Measurements from ENCODE around the gene ZDHHC19.
"Not testable (repeated sequence)": the region's sequence is repeated elsewhere in the genome, so short reads cannot be mapped to it uniquely, and the experiment has no call there.

DNA sequence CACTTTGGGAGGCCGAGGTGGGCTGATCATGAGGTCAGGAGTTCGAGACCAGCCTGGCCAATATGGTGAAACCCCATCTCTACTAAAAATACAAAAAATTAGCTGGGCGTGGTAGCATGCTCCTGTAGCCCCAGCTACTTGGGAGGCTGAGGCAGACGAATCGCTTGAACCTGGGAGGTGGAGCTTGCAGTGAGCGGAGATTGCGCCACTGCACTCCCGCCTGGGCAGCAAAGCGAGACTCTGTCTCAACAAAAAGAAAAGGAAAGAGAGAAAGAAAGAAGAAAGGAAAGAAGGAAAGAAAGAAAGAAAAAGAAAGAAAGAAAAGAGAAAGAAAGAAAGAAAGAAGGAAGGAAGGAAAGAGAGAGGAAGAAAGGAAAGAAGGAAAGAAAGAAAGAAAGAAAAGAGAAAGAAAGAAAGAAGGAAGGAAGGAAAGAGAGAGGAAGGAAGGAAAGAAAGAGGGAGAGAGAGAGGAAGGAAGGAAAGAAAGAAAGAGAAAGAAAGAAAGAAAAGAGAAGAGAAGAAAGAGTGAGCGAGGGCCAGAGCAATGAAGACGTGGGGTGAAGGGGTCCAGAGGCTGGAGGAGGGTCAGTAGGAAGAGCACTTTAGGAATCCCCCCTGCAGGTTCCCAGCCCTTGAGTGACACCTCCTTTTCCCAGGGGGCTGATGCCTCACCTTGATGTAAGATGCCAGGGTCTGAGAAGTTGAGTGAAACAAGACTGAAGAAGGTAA, 1.1 kb downstream of the ZDHHC19 start:
- TF ChIP-seq, protein P1, sequence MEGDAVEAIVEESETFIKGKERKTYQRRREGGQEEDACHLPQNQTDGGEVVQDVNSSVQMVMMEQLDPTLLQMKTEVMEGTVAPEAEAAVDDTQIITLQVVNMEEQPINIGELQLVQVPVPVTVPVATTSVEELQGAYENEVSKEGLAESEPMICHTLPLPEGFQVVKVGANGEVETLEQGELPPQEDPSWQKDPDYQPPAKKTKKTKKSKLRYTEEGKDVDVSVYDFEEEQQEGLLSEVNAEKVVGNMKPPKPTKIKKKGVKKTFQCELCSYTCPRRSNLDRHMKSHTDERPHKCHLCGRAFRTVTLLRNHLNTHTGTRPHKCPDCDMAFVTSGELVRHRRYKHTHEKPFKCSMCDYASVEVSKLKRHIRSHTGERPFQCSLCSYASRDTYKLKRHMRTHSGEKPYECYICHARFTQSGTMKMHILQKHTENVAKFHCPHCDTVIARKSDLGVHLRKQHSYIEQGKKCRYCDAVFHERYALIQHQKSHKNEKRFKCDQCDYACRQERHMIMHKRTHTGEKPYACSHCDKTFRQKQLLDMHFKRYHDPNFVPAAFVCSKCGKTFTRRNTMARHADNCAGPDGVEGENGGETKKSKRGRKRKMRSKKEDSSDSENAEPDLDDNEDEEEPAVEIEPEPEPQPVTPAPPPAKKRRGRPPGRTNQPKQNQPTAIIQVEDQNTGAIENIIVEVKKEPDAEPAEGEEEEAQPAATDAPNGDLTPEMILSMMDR (IDR thresholded peaks at IDR 0.05) = not testable (repeated sequence)
- TF ChIP-seq POLR2A (IDR thresholded peaks at IDR 0.05) = not testable (repeated sequence)

Data from thyroid gland (tissue), 4 donors.